Activated CD8-positive, alpha-beta memory T cell treated with anti-CD3 and anti-CD28 coated beads for 36 hours (primary cell): ENCODE measurements around the gene UBE2C. TPM values are rescaled to one million over a fixed set of nuclear protein-coding genes. Genes with fewer than 3 reads are reported as not detected.

Experiments used
- CTCF ChIA-PET: fragments of 350-600 bp; sonication (Branson Sonifier 250); formaldehyde crosslinking; loops from one replicate; lab custom pipeline; 2021; ENCODE audit warnings: antibody characterized with exemption; lab: Charles Lee
- POLR2A ChIA-PET: fragments of 350-600 bp; sonication (Branson Sonifier 250); formaldehyde crosslinking; loops from one replicate; lab custom pipeline; 2021; ENCODE audit warnings: antibody characterized with exemption; lab: Charles Lee
- total RNA-seq, 2 experiments: library from RNA; stranded (reverse); gene quantifications; one replicate each; pipeline ENCODE4 v1.2.3, GENCODE V29; 2021

UBE2C gene
- total RNA-seq, 2 experiments from 2014 or later: 137 to 140 TPM

- ChIA-PET POLR2A (no interaction called here), CTCF (no interaction called here)
Observed at GRCh38 chr20:45845452-45845851, 33.0 kb downstream of the UBE2C start.

DNA sequence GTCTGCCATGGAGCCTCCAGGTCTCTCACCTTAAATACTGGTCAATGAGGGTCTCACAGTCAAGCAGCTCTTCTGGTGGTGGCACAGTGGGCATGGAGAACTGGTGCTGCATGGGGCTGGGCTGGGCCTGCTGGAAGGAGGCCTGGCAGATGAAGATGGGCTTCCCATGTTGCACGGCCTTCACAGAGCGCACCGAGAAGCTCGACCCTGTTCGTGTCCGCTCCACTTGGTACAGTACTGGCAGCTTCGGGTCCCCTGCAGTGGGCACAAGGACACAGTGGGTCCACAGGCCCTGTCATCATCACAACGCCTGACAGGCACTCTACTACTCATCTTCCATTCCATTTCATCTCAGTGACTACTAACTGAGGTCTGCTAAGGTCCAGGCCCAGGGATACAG is 36.0 kb downstream of the UBE2C start:
- POLR2A ChIA-PET: no interaction called here
- CTCF ChIA-PET: interaction anchor here (1.5 kb wide), 1 partner anchor 49 kb away, joined by 5 read pairs; no protein-coding TSS in a partner anchor

DNA sequence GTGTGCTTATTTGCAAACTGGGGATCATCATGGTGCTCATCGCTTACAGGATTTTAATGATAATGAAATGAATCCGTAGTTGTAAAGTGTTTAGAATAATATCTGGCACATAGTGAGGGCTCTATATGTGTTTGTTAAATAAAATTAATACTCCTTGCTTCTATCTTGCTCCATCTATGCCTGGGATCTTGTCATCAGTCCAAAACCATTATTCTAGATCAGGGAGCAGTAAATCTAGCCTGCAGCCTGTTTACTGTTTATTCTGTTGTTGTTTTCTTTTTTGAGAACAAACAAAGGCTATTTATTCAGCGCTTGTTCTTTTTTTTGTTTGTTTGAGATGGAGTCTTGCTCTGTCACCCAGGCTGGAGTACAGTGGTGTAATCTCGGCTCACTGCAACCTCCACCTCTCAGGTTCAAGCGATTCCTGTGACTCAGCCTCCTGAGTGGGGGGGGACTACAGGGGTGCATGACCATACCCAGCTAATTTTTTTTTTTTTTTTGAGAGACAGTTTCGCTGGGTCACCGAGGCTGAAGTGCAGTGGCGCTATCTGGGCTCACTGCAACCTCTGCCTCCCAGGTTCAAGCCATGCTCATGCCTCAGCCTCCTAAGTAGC is 36.6 kb downstream of the UBE2C start:
- POLR2A ChIA-PET: no interaction called here

GRCh38 chr20:45850238-45850637 is 37.8 kb downstream of the UBE2C start:
- CTCF ChIA-PET: no interaction called here

More for the DNA sequence above, 36.6 kb downstream of the UBE2C start:
- CTCF ChIA-PET: interaction anchor here (1.5 kb wide), 1 partner anchor 50 kb away, joined by 5 read pairs; no protein-coding TSS in a partner anchor

GRCh38 chr20:45850926-45851325 is 38.5 kb downstream of the UBE2C start:
- CTCF ChIA-PET: no interaction called here
- POLR2A ChIA-PET: interaction anchor here (0.6 kb wide), 1 partner anchor 115 kb away, joined by 3 read pairs; no protein-coding TSS in a partner anchor

More at GRCh38 chr20:45850238-45850637, 37.8 kb downstream of the UBE2C start:
- POLR2A ChIA-PET: no interaction called here

- CTCF ChIA-PET: interaction anchor here (1.7 kb wide), 1 partner anchor 52 kb away, joined by 4 read pairs; no protein-coding TSS in a partner anchor
- POLR2A ChIA-PET: interaction anchor here (0.6 kb wide), 1 partner anchor 114 kb away, joined by 3 read pairs; no protein-coding TSS in a partner anchor
Observed at GRCh38 chr20:45851501-45851900, 39.1 kb downstream of the UBE2C start.

DNA sequence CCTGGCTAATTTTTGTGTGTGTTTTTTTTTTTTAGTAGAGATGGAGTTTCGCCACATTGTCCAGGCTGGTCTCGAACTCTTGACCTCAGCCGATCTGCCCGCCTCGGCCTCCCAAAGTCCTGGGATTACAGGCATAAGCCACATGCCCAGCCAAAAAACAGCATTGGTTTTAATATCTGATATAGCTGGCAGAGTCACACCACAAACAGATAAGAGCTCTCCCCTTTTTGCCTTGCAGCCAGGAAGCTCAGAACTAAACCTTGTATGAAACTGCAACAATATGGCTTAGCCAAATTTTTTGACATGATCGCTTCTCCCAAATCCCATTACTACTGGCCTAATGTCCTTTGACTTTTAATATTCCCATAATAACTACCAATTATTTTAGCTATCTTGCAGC is 39.9 kb downstream of the UBE2C start:
- ChIA-PET POLR2A (no interaction called here), CTCF (interaction anchor here (0.8 to 1.7 kb wide), 2 partner anchors 53 to 113 kb away, joined by 3 to 4 read pairs; no protein-coding TSS in a partner anchor)

GRCh38 chr20:45853484-45853883 is 41.0 kb downstream of the UBE2C start:
- ChIA-PET CTCF (no interaction called here), POLR2A (interaction anchor here (1.0 kb wide), 1 partner anchor 74 kb away, joined by 3 read pairs; no protein-coding TSS in a partner anchor)

DNA sequence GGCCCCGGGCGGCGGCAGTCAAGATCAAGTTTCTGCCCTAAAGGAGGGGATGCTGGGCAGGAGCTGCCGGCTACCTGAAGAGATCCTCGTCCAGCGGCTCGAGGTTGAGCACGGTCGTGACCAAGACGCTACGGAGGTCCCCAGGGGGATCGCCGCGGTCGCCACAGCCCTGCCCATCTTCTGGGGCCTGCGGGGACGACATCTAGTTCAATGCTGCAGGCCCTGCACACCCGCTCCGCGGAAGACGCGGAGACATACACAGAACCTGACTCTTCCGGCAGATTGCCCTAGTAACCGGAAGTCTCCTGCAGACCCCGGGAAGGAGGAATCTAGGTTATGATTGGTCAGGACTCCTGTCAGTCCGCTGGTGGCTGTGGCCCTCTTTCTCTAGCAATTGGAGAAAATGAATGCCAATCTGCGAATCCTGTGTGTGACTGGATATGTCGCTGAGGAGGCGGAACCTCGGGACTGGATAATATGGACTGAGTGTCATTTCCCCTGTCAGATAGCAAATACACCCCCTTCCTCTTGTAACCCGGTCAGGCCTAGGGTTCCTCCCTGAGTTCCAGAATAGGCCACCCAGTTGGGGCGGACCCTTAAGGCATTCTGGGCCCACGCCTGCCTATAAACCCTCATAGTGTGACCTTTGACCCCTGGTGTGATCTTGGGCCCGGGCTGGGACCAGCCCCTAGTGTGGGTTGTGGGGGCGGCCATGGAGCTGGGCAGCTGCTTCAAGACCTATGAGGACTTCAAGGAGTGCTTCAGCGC is 44.9 kb downstream of the UBE2C start, which contains the start of the genes ACOT8 and ZSWIM3:
TSS of gene ACOT8 (minus strand) at position 279 of the 768 bp plus-strand sequence. CDS start at position 202, 77 bp downstream.
TSS of gene ZSWIM3 (plus strand) at position 501 of the 768 bp plus-strand sequence. CDS start at position 713, 212 bp downstream.
- ChIA-PET POLR2A (interaction anchor here (0.9 to 2.2 kb wide), 2 partner anchors 24 to 33 kb away, joined by 3 to 5 read pairs; partner anchors contain the start of gene ZSWIM1), CTCF (interaction anchor here (0.7 to 1.3 kb wide), 2 partner anchors 24 kb away, joined by 3 read pairs; partner anchors contain the start of gene ZSWIM1)

DNA sequence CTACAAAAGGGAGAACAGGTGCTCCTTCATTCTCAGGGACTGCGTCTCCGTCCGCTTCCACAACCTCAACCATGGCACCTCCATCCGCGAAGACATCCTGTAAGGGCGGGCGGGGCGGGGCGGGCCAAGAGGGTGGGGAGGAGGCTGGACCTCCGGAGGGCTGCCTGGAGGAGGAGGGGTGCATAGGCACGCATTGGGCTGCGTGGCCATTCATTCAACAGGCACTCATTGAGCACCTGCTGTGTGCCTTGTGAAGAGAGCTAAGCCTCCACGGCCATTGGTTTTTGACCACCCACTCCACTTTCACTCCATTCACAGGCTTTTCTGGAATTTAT is 45.4 kb downstream of the UBE2C start:
- POLR2A ChIA-PET: interaction anchor here (2.2 kb wide), 1 partner anchor 23 kb away, joined by 5 read pairs; the partner anchor contains the start of gene ZSWIM1
- CTCF ChIA-PET: interaction anchor here (0.7 kb wide), 1 partner anchor 23 kb away, joined by 3 read pairs; the partner anchor contains the start of gene ZSWIM1

- CTCF ChIA-PET: no interaction called here
- POLR2A ChIA-PET: no interaction called here
Observed at GRCh38 chr20:45859916-45860315, 47.5 kb downstream of the UBE2C start.

DNA sequence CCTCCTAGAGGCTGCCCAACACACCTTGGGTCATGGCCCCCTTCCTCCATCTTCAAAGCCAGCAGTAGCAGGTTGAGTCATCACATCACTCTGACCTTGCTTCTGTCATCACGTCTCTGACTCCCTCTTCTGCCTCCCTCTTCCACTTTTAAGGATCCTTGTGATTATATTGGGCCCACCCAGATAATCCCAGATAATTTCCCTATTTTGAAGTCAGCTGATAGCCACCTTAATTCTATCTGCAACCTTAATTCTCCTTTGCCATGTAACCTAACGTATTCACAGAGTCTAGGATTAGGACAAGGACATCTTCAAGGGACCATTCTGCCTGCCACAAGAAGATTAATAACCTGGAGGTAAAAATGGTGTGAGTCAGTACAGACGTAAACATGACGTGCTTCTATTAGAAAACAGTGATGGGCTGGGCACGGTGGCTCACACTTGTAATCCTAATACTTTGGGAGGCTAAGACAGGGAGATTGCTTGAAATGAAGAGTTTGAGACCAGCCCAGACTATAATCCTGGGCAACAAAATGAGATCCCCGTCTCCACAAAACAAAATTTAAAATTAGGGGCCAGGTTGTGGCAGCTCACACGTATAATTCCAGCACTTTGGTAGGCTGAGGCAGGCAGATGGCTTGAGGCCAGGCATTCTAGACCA is 48.2 kb downstream of the UBE2C start:
- ChIA-PET CTCF (no interaction called here), POLR2A (no interaction called here)

GRCh38 chr20:45861221-45862075 is 49.0 kb downstream of the UBE2C start:
- POLR2A ChIA-PET: no interaction called here
- CTCF ChIA-PET: interaction anchor here (0.6 to 0.7 kb wide), 4 partner anchors 11 to 79 kb away, joined by 3 to 4 read pairs (median 4); no protein-coding TSS in a partner anchor

DNA sequence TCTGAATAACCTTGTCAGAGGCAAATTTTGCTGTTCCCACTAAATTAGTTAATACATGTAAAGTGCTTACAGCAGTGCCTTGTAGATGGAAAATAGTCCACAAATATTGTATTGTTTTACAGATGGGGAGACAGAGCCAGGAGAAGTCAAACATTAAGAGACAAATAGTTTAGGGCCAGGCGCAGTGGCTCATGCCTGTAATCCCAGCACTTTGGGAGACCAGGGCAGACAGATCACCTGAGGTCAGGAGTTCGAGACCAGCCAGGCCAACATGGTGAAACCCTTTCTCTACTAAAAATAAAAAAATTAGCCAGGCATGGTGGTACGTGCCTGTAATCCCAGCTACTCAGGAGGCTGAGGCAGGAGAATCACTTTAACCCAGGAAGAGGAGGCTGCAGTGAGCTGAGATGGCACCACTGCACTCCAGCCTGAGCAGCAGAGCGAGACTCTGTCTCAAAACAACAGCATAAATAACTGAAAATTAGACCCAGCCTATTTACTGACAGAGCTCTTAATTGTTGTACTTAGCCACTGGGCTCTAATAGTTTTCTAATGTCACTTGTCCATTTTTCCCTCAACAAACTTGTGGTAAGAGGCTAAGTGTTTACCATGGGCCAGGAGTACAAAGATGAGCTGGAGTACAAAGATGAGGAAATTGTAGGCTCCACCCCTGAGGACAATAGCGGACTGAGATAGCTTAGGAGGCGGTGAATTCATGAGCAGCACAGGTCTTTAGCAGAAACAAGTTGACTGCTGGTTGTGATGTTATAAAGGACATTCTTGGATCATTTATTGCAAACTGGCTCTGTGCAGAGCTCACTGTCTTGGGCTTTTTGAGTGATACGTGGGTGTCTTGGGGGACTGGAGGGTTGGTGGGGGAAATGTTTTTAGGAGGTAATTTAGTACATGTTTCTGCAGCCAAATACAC is 51.4 kb downstream of the UBE2C start:
- ChIA-PET CTCF (no interaction called here), POLR2A (no interaction called here)

- ChIA-PET CTCF (no interaction called here), POLR2A (no interaction called here)
Observed at GRCh38 chr20:45866454-45866853, 54.0 kb downstream of the UBE2C start.
